GM18873 (cell line): Measurements from ENCODE around the gene SOX6.
"Not testable (repeated sequence)": the region's sequence is repeated elsewhere in the genome, so short reads cannot be mapped to it uniquely, and the experiment has no call there.

Experiments
- ATAC-seq: cut with Tn5 transposase; IDR thresholded peaks from one replicate; pipeline ENCODE4 v1.9.1; 2021; ENCODE audit warnings: mild to moderate bottlenecking, moderate library complexity, moderate number of reproducible peaks; ENCODE audit not compliant: unreplicated experiment, low FRiP score

Gene SOX6

DNA sequence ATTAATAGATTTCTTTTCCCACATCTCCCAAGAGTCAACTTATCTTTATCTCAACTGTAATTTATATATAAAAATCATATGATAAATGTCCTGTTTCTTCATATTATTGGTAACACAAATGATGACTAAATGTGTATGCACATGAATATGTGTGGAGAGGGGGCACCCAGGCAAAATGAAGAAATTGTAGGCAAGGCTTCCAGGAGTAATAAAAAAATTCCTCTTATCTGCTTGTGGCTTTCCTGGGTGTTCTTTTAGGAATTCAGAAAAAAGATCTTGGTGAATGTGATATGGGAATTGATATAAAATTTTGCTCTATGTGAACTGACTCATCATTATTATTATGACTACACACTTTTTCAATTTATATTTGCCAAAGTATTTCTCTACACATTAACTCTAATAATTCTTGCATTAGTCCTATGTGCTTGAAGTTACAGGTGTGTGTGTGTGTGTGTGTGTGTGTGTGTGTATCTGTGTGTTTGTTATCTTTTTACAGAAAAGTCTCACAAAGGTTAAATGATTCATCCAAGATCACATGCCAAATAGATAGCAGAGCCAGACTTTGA, 197.8 kb downstream of the SOX6 start:
- ATAC-seq, result no peak

DNA sequence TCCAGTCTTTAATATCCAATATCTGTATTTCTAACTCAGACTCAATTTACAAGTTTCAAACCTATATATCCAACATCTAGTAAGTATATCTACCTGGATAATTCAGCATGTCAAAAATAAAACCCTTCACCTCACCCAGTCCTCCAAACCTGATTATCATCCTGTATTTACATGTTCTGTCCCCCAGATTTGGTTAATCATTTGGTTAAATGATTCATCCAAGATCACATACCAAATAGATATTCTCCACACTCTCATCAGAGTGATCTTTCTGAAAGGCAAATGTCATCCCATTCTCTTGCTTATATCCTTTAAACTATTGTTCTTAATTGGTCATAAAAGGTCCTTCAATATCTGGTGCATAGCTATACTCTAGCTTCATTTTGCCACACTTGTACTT, 199.0 kb downstream of the SOX6 start:
- no peak for ATAC-seq

DNA sequence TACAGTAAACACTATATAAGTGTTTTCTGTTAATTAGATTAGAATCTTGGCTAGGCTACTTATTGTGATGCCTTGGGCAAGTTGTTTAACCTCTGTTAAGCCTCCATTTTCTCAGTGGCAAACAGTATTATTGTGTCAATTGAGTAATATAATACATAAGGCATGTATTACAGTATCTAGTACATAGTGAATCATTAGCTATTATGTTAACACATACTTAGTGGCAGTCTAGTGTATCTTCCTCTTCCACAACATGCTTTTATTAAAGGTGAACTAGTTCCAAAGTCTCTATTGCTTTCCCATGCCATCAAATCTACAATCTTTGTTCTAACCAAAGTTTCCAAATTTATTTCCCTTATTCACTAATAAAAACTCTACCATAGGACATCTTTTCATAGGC, 200.9 kb downstream of the SOX6 start:
- no peak for ATAC-seq

DNA sequence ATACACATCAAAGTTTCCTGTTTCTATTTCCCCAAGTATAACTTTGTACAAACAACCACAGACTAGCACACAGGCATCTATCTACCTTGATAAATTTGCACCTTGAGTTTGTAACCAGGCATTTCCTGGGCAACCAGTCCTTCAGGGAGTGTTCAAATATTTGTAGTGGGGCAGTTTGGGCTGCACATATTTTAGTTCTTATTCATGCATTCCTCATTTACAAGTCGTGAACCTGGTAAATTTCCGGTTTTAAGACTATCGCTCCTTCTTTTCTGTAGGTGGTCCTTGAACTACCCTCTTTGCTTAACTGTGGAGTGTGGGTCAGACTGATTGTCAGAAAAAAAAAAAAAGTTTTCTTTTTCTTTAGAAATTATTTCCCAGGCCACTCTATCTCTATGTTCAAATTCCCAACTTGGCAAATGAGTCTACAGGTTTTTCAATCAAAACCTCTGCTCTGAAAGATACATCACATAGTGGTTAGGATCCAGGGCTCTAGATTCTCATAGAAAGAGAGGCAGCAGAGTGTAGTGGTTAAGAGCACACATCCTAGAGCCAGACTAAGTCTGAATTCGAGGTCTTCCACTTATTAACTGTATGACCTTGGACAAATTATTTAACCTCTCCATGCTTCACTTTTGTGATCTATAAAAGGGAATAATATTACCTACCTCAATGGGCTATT, 201.5 kb downstream of the SOX6 start:
- ATAC-seq, result no peak

DNA sequence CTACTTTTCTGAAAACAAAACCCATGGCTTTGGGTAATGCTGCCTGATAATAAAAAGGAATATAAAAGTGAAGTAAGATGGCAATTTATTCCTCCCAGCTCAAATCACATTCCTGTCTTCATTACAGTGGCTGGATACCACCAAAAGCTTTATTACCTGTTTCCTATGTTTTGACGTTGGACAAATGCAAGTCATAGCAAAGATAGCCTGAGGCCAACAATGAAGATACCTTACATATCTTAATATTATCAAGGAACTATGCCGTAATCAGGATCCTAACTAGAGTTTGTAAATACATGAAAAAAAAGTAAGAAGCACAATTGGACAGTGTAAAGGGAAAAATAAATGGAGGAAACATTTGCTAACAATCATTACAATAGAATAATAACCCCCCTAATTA, 202.4 kb downstream of the SOX6 start:
- ATAC-seq, result no peak

DNA sequence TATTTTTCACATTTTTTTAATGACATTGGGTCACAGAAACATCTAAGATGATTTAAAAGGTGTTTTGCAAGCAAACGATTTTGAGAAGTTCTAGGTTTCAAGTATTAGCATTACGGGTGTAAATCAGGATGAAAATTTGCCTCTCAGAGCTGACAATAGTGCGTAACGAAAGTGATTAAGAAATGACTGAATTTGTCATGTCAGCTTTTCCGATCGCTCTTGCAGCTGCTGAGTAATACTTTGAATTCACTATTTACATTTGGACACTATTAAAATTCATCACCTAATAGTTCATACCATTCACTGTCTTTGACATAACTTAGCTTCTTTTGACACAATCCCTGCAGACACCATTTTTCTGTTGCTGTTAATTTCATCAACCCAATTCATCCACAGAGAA, 205.2 kb downstream of the SOX6 start:
- ATAC-seq, result no peak

DNA sequence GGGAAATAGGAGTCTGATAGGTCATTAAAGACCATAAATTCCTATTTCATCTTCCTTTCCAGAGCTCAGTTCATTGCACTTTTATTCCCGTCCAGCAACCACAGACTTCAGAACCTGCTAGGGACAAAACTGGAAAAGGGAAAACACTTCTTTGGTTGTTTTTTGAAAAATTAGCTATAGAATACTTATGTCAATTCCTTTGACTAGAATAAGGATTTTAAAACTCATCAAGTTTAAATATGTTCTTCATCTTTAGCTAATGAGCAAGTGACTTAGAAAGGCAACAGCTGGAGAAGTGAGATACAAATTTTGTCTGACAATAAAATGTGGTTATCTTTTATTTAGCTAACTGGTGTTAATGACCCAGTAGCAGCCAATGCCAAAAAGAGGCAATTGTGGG, 206.9 kb downstream of the SOX6 start:
- no peak for ATAC-seq

DNA sequence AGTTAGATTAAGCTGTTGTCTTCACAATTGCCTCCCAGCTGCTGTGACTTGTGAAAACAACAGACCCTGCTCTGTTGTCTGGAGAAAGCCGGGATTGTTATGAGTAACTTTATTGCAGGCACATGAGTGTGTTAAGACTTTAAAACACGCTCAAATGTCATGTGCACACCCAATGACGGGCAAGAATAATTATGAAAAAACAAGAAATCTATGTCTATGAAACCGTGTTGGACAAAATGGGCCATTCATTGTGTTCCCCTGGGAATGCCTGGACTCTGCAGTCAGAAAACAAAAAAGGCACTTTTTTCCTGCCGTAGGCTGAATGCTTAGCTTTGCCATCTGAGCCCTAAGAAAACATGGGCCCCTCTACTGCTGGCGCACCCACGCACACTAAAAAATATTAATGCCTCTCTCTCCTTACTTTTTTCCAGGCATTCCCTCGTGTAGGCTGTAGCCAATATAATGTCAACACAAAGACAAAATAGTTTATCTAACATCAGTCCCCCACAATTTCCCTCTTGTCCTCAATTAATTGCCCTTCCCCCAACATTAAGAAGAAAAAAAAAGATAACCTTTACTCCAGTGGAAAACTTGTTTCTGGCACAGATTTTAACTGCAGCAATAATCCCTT, 207.9 kb downstream of the SOX6 start:
- ATAC-seq, result no peak

DNA sequence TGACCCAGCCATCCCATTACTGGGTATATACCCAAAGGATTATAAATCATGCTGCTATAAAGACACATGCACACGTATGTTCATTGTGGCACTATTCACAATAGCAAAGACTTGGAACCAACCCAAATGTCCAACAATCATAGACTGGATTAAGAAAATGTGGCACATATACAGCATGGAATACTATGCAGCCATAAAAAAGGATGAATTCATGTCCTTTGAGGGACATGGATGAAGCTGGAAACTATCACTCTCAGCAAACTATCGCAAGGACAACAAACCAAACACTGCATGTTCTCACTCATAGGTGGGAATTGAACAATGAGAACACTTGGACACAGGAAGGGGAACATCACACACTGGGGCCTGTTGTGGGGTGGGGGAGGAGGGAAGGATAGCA, 209.4 kb downstream of the SOX6 start:
- not testable (repeated sequence) for ATAC-seq

DNA sequence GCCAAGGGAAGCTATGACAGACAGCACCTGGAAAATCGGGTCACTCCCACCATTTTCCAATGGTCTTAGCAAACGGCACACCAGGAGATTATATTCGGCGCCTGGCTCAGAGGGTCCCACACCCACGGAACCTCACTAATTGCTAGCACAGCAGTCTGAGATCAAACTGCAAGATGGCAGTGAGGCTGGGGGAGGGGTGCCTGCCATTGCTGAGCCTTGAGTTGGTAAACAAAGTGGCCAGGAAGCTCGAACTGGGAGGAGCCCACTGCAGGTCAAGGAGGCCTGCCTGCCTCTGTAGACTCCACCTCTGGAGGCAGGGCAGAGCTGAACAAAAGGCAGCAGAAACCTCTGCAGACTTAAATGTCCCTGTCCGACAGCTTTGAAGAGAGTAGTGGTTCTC, 214.7 kb downstream of the SOX6 start:
- ATAC-seq, result not testable (repeated sequence)

DNA sequence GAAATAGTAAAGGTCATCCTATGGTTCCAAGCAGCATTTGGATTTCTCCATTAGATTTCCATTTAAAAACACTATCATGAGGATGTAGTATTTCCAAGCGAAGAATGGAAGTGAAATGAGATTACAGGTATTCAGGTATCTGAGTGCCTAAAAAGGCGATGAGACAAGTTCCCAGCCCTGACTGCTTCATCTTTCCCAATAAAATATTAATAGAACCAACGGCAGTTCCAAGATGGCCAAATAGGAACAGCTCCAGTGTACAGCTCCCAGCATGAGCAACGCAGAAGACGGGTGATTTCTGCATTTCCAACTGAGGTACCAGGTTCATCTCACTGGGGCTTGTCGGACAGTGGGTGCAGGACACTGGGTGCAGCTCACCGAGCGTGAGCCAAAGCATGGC, 215.2 kb downstream of the SOX6 start:
- not testable (repeated sequence) for ATAC-seq

DNA sequence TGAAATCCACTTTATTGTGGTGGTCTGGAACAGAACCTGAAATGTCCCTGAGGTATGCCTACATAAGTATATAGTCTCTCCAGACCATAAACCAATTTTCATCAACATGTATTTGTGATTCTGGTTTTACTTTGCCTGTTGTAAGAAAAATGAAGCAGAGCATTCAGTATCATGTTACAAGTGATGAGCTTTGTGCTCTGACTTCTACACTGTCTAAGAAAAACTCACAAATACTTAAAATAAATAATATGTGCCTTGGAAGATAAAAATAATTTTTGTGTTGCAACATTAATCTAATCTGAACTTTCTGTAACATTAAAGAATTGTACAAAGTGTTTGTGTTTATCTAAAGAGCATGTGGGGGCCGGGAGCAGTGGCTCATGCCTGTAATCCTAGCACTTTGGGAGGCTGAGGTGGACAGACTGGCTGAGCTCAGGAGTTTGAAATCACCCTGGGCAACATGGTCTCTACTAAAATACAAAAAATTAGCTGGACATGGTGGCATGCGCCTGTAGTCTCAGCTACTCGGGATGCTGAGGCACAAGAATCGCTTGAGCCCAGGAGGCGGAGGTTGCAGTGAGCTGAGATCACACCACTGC, 219.5 kb downstream of the SOX6 start:
- no peak for ATAC-seq

DNA sequence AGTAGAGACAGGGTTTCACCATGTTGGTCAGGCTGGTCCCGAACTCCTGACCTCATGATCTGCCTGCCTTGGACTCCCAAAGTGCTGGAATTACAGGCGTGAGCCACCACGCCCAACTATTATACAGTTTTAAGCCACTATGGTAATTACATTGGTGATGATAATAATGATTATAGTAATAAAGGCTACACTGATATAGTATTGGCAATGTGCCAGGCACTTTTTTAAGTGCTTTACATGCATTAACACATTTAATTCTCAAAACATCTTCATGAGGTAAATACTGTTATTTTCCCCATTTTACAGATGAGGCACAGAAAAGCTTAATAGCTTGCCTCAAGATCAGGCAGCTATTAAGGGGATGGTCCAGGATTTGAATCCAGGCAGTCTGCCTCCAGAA, 222.5 kb downstream of the SOX6 start:
- ATAC-seq, result no peak

DNA sequence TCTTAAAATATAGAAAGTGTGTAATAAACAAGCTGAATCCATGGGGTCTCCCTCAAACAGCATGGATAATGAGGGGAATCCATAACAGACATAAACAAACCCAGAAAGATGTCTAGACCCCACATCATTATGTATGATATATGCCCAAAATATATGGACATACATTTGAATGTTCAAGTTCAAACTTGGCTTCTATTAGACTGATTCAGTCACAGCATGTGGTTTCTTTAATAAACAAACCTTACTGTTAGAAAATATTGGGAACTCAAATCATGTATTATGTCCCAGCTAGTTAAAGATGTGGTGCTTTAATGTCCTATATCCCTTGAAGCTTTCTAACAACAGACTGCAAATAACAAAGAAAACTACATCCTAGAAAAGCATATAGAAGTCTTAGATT, 228.6 kb downstream of the SOX6 start:
- no peak for ATAC-seq

DNA sequence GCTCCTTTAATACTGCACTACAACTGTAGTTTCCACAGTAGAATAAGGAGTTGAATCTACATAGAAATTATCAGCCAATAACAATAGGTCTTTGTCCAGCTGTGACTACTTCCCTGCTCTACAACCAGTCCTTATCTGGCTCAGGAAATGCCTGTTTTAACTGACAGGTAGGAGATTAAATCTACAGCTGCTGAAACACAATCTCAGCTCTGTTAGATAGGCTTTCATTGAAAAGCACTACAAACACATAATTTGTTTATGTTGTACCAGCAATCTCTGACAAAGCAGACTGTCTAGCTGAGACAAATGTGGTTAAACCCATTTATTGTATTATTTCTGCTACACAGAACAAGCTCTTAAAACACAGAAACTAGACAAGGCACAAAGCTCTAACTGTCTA, 230.0 kb downstream of the SOX6 start:
- no peak for ATAC-seq

DNA sequence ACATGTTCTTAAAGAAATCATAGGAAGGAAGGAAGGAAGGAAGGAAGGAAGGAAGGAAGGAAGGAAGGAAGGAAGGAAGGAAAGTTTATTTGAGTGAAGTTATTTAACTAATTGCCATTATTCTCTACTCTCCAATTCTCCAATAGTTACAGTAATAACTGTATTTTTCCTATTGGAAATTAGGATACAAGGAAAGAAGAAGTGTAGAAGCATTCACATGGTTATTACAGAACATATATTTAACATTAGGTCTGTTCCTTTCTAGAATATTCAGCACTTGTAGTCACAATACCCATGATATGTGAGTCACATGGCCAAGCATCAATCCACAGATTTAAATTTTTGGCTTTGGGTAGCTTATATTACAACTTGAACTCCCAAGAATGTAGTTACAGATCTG, 230.6 kb downstream of the SOX6 start:
- ATAC-seq, result no peak

DNA sequence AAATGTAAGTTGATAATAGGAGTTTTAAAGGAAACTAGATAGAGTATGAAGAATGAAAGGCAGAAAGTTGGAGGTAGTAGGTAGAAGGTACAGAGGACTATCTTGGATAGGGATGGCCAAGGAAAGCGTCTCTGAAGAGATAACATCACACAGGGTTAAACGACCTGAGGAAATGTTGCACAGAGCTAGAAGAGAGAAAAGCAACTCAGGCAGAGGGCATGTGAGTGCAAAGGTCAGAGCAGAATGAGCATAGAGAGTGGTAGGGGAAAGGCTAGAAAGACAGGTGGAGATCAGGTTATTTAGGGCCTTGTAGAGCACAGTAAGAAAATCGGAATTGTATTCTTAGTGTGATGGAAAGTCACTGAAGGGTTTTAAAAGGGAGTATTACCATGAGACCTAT, 232.0 kb downstream of the SOX6 start:
- no peak for ATAC-seq

DNA sequence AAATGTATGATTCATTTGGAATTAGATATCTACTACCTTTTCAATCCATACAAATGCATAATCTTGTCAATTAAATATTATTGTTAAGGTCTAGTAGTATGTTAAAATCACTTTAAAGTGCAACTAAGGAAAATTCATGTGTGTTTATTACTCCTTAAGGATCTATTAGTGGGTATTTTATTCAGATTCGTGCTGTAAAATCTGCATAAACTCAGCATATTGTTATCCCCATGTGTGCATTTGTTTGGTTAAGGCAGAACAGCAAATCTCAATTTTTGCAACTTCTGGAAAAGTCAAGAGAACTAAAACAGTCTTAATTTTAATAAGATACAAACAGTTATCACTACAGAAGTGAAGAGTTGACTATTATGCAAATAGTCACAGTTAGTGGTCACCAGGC, 234.5 kb downstream of the SOX6 start:
- no peak for ATAC-seq

DNA sequence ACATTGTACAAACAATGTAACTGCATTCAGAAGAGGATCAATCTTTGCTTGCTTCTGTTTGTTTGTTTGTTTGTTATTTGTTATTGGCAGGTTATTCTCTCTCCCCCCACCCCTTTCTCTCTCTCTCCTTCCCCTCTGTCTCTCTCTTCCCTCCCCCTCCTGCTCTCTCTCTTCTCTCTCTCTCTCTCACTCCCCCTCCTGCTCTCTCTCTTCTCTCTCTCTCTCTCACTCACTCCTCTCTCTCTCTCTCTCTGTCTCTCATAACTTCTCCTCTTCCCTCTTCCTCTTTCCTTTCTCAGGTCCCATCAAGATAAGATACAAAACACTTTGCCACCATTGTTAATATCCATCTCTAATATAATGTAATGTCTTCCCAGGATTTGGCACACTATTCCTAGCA, 236.3 kb downstream of the SOX6 start:
- ATAC-seq, result no peak

DNA sequence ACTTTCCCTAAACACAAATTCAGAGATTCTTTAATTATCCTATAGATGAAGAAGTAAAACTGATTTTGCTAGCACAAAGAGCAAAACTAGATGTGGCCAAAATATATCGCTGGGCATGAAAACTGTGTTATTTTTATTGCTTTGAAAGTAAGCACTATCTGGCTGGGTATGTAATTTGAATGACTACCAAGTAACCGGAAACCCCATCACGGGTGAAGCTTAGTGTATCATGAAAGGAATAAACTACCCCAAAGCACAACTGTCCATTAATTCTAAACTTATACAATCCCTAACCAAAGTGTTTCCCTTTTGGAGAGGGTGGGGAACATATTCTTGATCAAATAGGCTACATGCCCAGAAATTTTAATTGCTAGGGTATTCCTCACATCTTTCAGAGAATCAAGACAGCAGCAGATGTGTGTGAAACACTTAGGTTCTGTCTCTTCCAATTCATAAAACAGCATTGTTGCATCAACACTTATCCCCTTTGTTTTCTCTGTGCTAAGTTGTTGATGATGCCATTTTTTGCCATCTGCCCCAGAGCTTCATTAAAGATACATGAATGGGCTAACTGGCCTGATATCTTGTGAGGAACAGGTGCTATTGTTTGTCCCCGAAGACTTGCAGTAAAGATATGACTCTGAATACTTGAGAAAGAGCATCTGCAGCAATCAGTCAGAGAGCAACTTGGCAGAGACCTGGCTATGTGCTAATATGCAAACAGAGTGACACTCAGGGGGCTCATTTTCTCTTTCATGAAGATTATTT, 238.2 kb downstream of the SOX6 start:
- no peak for ATAC-seq
